ENCODE results near the gene TMEM229B. TPM values are rescaled to one million over a fixed set of nuclear protein-coding genes. Genes with fewer than 3 reads are reported as not detected.

The TMEM229B gene
- total RNA-seq, 2 donors from 2014 or later = 7.1 to 14.7 TPM

DNA sequence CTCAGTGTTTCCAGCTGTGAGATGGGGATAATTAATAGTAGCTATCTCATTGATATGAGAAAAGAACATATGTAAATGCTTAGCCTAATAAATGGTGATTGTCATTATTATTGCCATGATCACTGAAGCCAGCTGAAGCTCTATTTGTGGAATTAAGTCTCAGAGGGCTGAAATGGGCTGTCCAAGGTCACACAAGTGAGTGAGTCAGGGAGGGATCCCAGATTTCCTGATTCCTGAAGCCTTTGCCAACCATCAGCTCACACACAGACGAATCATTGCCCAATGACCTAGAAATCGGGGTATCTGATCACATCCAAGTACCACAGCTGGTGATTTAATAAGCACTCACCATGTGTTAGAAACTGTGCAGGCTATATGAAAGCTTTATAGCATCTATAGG lies 21.6 kb upstream of the TMEM229B start:
- H3K4me3 Mint-ChIP-seq = no peak overlapping the region
- H3K27ac Mint-ChIP-seq = no peak overlapping the region
- H3K27me3 Mint-ChIP-seq = no peaks in the 10 kb centered on the region
- no peaks in the 10 kb centered on the region for H3K9me3 Mint-ChIP-seq
- ATAC-seq = no peak
- no peak for DNase-seq (ENCODE audit: low spot score)
- no peaks in the 10 kb centered on the region for H3K36me3 Mint-ChIP-seq
- peaks cover 5 to 12% of the 10 kb centered on the region in 2 donors for H3K4me1 Mint-ChIP-seq (ENCODE audit: low read depth in 2 of 2)

- H3K4me1 Mint-ChIP-seq (ENCODE audit: low read depth in 2 of 2) = peaks cover 0 to 9% of the 10 kb centered on the region in 2 donors
- H3K36me3 Mint-ChIP-seq = no peaks in the 10 kb centered on the region
- H3K27me3 Mint-ChIP-seq = no peaks in the 10 kb centered on the region
- peak in 1 of 2 donors; percentile 55 for ATAC-seq
- H3K27ac Mint-ChIP-seq = no peak overlapping the region
- H3K4me3 Mint-ChIP-seq = no peak overlapping the region
- DNase-seq (ENCODE audit: low spot score) = no peak
- H3K9me3 Mint-ChIP-seq = no peaks in the 10 kb centered on the region
Measured at GRCh38 chr14:67508956-67509355, 20.4 kb upstream of the TMEM229B start.

GRCh38 chr14:67505254-67505653 lies 16.7 kb upstream of the TMEM229B start:
- no peaks in the 10 kb centered on the region for H3K27me3 Mint-ChIP-seq
- no peaks in the 10 kb centered on the region for H3K9me3 Mint-ChIP-seq
- H3K36me3 Mint-ChIP-seq = no peaks in the 10 kb centered on the region
- H3K4me1 Mint-ChIP-seq (ENCODE audit: low read depth in 2 of 2) = peaks cover 0 to 7% of the 10 kb centered on the region in 2 donors
- ATAC-seq (no peak), DNase-seq (ENCODE audit: low spot score) (no peak)
- no peak overlapping the region for H3K27ac Mint-ChIP-seq
- no peak overlapping the region for H3K4me3 Mint-ChIP-seq

DNA sequence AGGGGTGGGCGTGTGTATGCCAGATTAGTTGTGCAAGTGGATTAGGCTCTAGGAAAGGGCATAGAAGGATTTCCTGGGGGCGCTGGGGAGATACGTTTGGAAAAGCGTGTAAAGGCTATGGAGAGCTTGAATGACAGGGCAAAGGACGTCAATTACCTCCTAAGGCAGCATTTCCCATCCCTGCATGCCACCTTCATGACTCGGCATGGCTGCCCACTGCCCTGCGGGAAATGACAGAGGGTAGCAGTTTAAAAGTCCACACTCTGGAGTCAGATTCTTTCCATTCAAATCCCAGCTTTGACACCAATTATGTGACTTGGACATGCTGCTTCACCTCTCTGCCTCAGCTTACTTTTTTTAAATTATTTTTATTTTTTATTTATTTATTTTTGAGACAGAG lies 14.8 kb upstream of the TMEM229B start:
- DNase-seq (ENCODE audit: low spot score) (no peak), ATAC-seq (no peak)
- H3K4me1 Mint-ChIP-seq (ENCODE audit: low read depth in 2 of 2) = peaks cover 0 to 3% of the 10 kb centered on the region in 2 donors
- H3K4me3 Mint-ChIP-seq = no peak overlapping the region
- H3K9me3 Mint-ChIP-seq = no peaks in the 10 kb centered on the region
- H3K27ac Mint-ChIP-seq = no peak overlapping the region
- no peaks in the 10 kb centered on the region for H3K36me3 Mint-ChIP-seq
- no peaks in the 10 kb centered on the region for H3K27me3 Mint-ChIP-seq

- Mint-ChIP-seq H3K9me3 (no peaks in the 10 kb centered on the region), H3K4me1 (ENCODE audit: low read depth in 2 of 2) (no peaks in the 10 kb centered on the region), H3K27ac (no peak overlapping the region), H3K4me3 (no peak overlapping the region), H3K27me3 (no peaks in the 10 kb centered on the region), H3K36me3 (no peaks in the 10 kb centered on the region)
- DNase-seq (ENCODE audit: low spot score) (no peak), ATAC-seq (no peak)
Measured at GRCh38 chr14:67502867-67503266, 14.3 kb upstream of the TMEM229B start.

DNA sequence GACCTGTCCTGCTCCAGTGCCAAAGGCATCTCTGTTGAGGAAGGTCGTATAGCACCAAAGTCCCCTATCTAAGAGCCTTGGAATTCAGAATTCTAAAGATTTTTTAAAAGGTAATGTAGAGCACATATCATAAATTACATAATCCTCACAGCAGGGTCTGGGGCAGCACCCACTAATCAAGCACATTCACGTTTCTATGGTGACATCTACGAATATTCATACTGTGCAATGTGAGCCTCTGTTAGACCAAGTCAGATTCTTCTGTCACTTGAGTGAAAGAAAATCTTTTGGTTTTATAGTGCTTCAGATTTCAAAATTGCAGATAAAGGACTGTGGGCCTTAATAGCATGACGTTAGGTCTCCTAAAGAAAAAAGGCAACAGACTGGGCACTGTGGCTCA lies 13.1 kb upstream of the TMEM229B start:
- Mint-ChIP-seq H3K4me3 (no peak overlapping the region), H3K9me3 (no peaks in the 10 kb centered on the region), H3K4me1 (ENCODE audit: low read depth in 2 of 2) (no peaks in the 10 kb centered on the region), H3K27me3 (no peaks in the 10 kb centered on the region), H3K36me3 (no peaks in the 10 kb centered on the region), H3K27ac (no peak overlapping the region)
- ATAC-seq (no peak), DNase-seq (ENCODE audit: low spot score) (no peak)

DNA sequence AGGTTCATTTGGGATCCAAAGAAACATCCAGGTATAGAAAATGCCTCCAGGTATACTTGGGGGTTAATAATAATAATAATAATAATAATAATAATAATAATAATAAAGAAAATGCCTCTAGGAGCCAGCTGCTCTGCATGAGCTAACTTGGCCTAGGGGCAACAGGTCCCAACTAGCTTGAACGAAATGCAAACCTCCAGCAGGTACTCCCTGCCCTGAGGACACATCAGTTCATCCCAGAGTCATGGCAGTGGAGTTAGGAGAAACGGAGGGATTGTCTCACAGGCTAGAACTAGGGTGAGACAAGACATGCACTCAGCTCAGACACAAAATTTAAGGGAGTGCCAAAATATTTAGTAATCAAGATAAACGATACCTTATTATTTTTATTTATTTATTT lies 12.5 kb upstream of the TMEM229B start:
- Mint-ChIP-seq H3K36me3 (no peaks in the 10 kb centered on the region), H3K27me3 (no peaks in the 10 kb centered on the region), H3K27ac (no peak overlapping the region), H3K4me1 (ENCODE audit: low read depth in 2 of 2) (no peaks in the 10 kb centered on the region), H3K9me3 (no peaks in the 10 kb centered on the region), H3K4me3 (no peak overlapping the region)
- ATAC-seq (no peak), DNase-seq (ENCODE audit: low spot score) (no peak)

GRCh38 chr14:67497716-67498115 lies 9.2 kb upstream of the TMEM229B start:
- DNase-seq (ENCODE audit: low spot score) = no peak
- Mint-ChIP-seq H3K27me3 (no peaks in the 10 kb centered on the region), H3K27ac (peak overlapping the region in 1 of 2 donors; percentile 19), H3K9me3 (peaks cover 3% of the 10 kb centered on the region), H3K4me1 (ENCODE audit: low read depth in 2 of 2) (no peaks in the 10 kb centered on the region), H3K36me3 (peaks cover 10% of the 10 kb centered on the region), H3K4me3 (no peak overlapping the region)
- ATAC-seq = no peak

GRCh38 chr14:67497216-67497615 lies 8.7 kb upstream of the TMEM229B start:
- Mint-ChIP-seq H3K9me3 (peaks cover 3% of the 10 kb centered on the region), H3K27ac (no peak overlapping the region)
- ATAC-seq = no peak

DNA sequence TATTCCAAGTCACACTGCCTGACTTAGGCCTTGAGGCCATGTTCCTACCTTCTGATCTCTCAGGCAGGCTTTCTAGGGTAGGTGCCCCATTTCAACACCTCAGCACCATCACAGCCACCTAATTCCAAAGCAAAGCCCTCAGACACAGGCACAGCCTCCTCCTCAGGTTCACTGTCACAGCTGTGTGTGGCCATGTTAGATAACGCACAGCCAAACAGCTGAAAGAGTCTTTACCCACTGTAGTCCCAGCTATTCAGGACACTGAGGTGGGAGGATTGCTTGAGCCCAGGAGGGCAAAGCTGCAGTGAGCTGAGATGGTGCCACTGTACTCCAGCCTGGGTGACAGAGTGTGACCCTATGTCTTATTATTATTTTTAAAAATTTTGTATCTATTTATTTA lies 7.3 kb upstream of the TMEM229B start:
- ATAC-seq (no peak), DNase-seq (ENCODE audit: low spot score) (no peak)
- Mint-ChIP-seq H3K4me1 (ENCODE audit: low read depth in 2 of 2) (peaks cover 0 to 6% of the 10 kb centered on the region in 2 donors), H3K4me3 (no peak overlapping the region), H3K27me3 (no peaks in the 10 kb centered on the region), H3K27ac (no peak overlapping the region), H3K36me3 (peaks cover 13% of the 10 kb centered on the region), H3K9me3 (peaks cover 3% of the 10 kb centered on the region)

More at GRCh38 chr14:67497216-67497615, 8.7 kb upstream of the TMEM229B start:
- Mint-ChIP-seq H3K4me3 (no peak overlapping the region), H3K36me3 (peaks cover 13% of the 10 kb centered on the region), H3K27me3 (no peaks in the 10 kb centered on the region), H3K4me1 (ENCODE audit: low read depth in 2 of 2) (peaks cover 0 to under 1% of the 10 kb centered on the region in 2 donors)
- no peak for DNase-seq (ENCODE audit: low spot score)

DNA sequence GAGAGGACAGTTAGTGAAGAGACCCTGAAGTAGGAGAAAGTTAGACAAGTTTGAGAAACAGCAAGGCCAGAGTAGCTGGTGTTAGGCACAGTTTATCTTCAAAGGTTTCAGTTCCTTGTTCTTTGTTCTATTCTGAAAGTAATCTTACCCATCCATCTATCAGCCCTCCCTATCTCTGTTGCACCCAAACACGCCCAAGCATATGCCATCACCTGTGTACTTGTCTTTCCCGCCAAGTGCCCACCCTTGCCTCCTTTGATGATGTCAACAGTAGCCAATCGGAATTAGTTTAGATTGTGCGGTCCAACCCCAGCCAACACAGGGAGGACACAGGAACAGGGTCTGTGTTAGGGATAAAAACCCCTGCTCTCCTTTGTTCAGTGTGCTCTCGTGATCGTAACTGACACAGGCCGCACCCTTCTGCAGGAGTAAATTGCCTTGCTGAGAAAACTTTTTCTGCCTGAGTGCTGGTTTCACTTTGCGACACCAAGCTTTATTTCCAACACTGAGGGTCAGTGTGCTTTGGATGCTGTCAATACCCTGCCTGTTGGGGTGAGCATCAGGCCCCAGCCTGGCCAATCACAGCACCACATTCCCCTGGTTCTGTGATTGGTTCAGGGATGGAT lies 4.7 kb upstream of the TMEM229B start:
- Mint-ChIP-seq H3K36me3 (peaks cover 13% of the 10 kb centered on the region), H3K4me3 (no peak overlapping the region), H3K4me1 (ENCODE audit: low read depth in 2 of 2) (peaks cover 20 to 24% of the 10 kb centered on the region in 2 donors), H3K27ac (peak overlapping the region in 1 of 2 donors; percentile 76), H3K9me3 (peaks cover 3% of the 10 kb centered on the region), H3K27me3 (no peaks in the 10 kb centered on the region)
- DNase-seq (ENCODE audit: low spot score) (no peak), ATAC-seq (no peak)

GRCh38 chr14:67492538-67492937 lies 4.0 kb upstream of the TMEM229B start:
- H3K9me3 Mint-ChIP-seq = peaks cover 3% of the 10 kb centered on the region
- ATAC-seq (no peak), DNase-seq (ENCODE audit: low spot score) (no peak)
- peak overlapping the region in 1 of 2 donors; percentile 76 for H3K27ac Mint-ChIP-seq
- H3K4me3 Mint-ChIP-seq = no peak overlapping the region
- no peaks in the 10 kb centered on the region for H3K27me3 Mint-ChIP-seq
- peaks cover 26 to 30% of the 10 kb centered on the region in 2 donors for H3K4me1 Mint-ChIP-seq (ENCODE audit: low read depth in 2 of 2)
- H3K36me3 Mint-ChIP-seq = peaks cover 13% of the 10 kb centered on the region

- peaks cover 31 to 35% of the 10 kb centered on the region in 2 donors for H3K4me1 Mint-ChIP-seq (ENCODE audit: low read depth in 2 of 2)
- no peak overlapping the region for H3K4me3 Mint-ChIP-seq
- ATAC-seq (no peak), DNase-seq (ENCODE audit: low spot score) (no peak)
- peak overlapping the region in 1 of 2 donors; percentile 76 for H3K27ac Mint-ChIP-seq
- H3K36me3 Mint-ChIP-seq = peaks cover 13% of the 10 kb centered on the region
- H3K9me3 Mint-ChIP-seq = peaks cover 3% of the 10 kb centered on the region
- H3K27me3 Mint-ChIP-seq = no peaks in the 10 kb centered on the region
Measured at GRCh38 chr14:67491741-67492507, 3.4 kb upstream of the TMEM229B start.

- H3K4me1 Mint-ChIP-seq (ENCODE audit: low read depth in 2 of 2) = peaks cover 38 to 39% of the 10 kb centered on the region in 2 donors
- ATAC-seq = no peak
- H3K36me3 Mint-ChIP-seq = peaks cover 13% of the 10 kb centered on the region
- H3K9me3 Mint-ChIP-seq = peaks cover 3% of the 10 kb centered on the region
- DNase-seq (ENCODE audit: low spot score) = no peak
- H3K27me3 Mint-ChIP-seq = no peaks in the 10 kb centered on the region
- H3K27ac Mint-ChIP-seq = peak overlapping the region; percentile 55 to 59
- H3K4me3 Mint-ChIP-seq = no peak overlapping the region
Measured at GRCh38 chr14:67491285-67491684, 2.8 kb upstream of the TMEM229B start.

Data from natural killer cell treated with Interleukin-12 subunit alpha and Interleukin-12 subunit beta and Interleukin-15 and Interleukin-18, amount 100 ng/mL, for 72 hours (primary cell).